K562 (cell line): ENCODE data around the gene INTS1. TPM values are rescaled to one million over a fixed set of nuclear protein-coding genes. Genes with fewer than 3 reads are reported as not detected.

Experiments used
- ATAC-seq: fragments of 200-7000 bp; cut with Tn5 transposase; 3 replicates; pipeline ENCODE4 v1.9.1; 2020; ENCODE audit warnings: moderate library complexity
- BruUV-seq: library from RNA; stranded (reverse); fragments of 400-500 nt; replicated peaks from 2 replicates; lab custom pipeline; 2021; lab: Mats Ljungman, UMichigan
- CTCF ChIA-PET: fragments of 300-600 bp; formaldehyde crosslinking; extraction: SDS; loops from one replicate; lab custom pipeline; 2021; ENCODE audit warnings: low intra/inter-chr PET ratio; lab: Yijun Ruan, JAX
- POLR2A ChIA-PET: fragments of 300-600, 350-650 bp; sonication (Branson Sonifier 250); formaldehyde crosslinking; extraction: SDS; loops from one replicate; lab custom pipeline; 2021; ENCODE audit warnings: antibody characterized with exemption, inconsistent platforms; lab: Yijun Ruan, JAX
- DNase-seq, 4 experiments: peaks; one replicate each; pipeline versions ENCODE4 v3.0.0 to v3.0.0-alpha.2; 2011 to 2018; ENCODE audit warnings: low spot score in 3 of 4, mixed read lengths in 3 of 4; ENCODE audit errors: extremely low read depth in 1 of 4
- FAIRE-seq: peaks from 2 replicates; lab custom pipeline; 2011; peaks lifted over from hg19 to GRCh38; lab: Jason Lieb, UNC
- H2AFZ ChIP-seq: 2 replicates; pipeline ENCODE4 v1.6.0; 2011; ENCODE audit warnings: low read depth, low read length, control low read depth, inconsistent platforms
- H3K27ac ChIP-seq: fragments of 200-600 bp; 3 replicates; pipeline ENCODE4 v1.8.0; 2011; ENCODE audit warnings: low read depth, mild to moderate bottlenecking, control low read depth, inconsistent platforms, low read length, moderate library complexity, mixed read lengths; ENCODE audit errors: extremely low read depth
- H3K27me3 ChIP-seq, 2 experiments: fragments of 300-600 bp in 1 of 2; 2 replicates in 1 of 2; 3 replicates in 1 of 2; pipeline versions ENCODE4 v1.6.0 to v1.8.0; 2011; ENCODE audit warnings: inconsistent platforms in 2 of 2, low read length in 2 of 2, mild to moderate bottlenecking in 1 of 2, mixed read lengths in 1 of 2, moderate library complexity in 1 of 2; ENCODE audit not compliant: control insufficient read depth in 2 of 2, insufficient read depth in 2 of 2
- H3K36me3 ChIP-seq: fragments of 300-600 bp; 3 replicates; pipeline ENCODE4 v1.8.0; 2011; ENCODE audit warnings: mild to moderate bottlenecking, low read length, inconsistent platforms; ENCODE audit not compliant: control insufficient read depth, insufficient read depth
- H3K4me1 ChIP-seq, 2 experiments: fragments of 200-600 bp in 1 of 2; replicated peaks in 1 of 2; 2 replicates in 1 of 2; 3 replicates in 1 of 2; pipeline versions ENCODE4 v1.5.1 to v1.8.0; 2011; ENCODE audit warnings: inconsistent platforms in 2 of 2, low read length in 2 of 2, mild to moderate bottlenecking in 1 of 2, mixed read lengths in 1 of 2, moderate library complexity in 1 of 2; ENCODE audit not compliant: control insufficient read depth in 2 of 2, insufficient read depth in 2 of 2
- H3K4me2 ChIP-seq: 2 replicates; pipeline ENCODE4 v1.6.1; 2011; ENCODE audit warnings: low read length, control low read depth, inconsistent platforms, mixed read lengths; ENCODE audit not compliant: insufficient read depth
- H3K4me3 ChIP-seq: fragments of 200-600 bp; sonication (generic), shearing (Covaris generic); 2 replicates; pipeline ENCODE4 v1.5.1; 2016; ENCODE audit warnings: control low read depth, inconsistent platforms
- H3K79me2 ChIP-seq: fragments of 200-600 bp; 3 replicates; pipeline ENCODE4 v1.8.0; 2011; ENCODE audit warnings: low read length, inconsistent platforms; ENCODE audit not compliant: control insufficient read depth, insufficient read depth
- H3K9ac ChIP-seq, 2 experiments: 2 replicates each; pipeline versions ENCODE4 v1.6.0 to v1.6.1; 2011; ENCODE audit warnings: low read depth in 2 of 2, low read length in 2 of 2, control low read depth in 1 of 2, inconsistent platforms in 1 of 2, mild to moderate bottlenecking in 1 of 2, mixed read lengths in 1 of 2; ENCODE audit not compliant: insufficient read depth in 1 of 2
- H3K9me1 ChIP-seq: one replicate; pipeline ENCODE4 v1.6.0; 2011; ENCODE audit warnings: inconsistent platforms, mild to moderate bottlenecking, low read length, moderate library complexity; ENCODE audit not compliant: control insufficient read depth, insufficient read depth
- H3K9me3 ChIP-seq: replicated peaks from 2 replicates; pipeline ENCODE4 v1.5.1; 2011; ENCODE audit warnings: low read depth, low read length, inconsistent platforms; ENCODE audit not compliant: control insufficient read depth, insufficient read depth
- H4K20me1 ChIP-seq: replicated peaks from 2 replicates; pipeline ENCODE4 v1.6.1; 2011; ENCODE audit warnings: low read length, inconsistent platforms, mixed read lengths; ENCODE audit not compliant: control insufficient read depth, insufficient read depth
- CCNT2 ChIP-seq: IDR thresholded peaks from 2 replicates; pipeline ENCODE4 v1.6.1; 2011; ENCODE audit warnings: borderline replicate concordance, low read depth, mild to moderate bottlenecking, moderate library complexity, mixed read lengths, low read length; ENCODE audit not compliant: insufficient read length; ENCODE audit errors: extremely low read depth
- DLX4 ChIP-seq: fragments of 250-450 bp; sonication (Bioruptor Pico); IDR thresholded peaks from 2 replicates; pipeline ENCODE4 v1.6.1; 2021; ENCODE audit warnings: mild to moderate bottlenecking
- FOSL1 ChIP-seq: fragments of 200-800 bp; sonication (Bioruptor generic); conservative IDR thresholded peaks from 2 replicates; pipeline ENCODE4 v1.6.1; 2016; ENCODE audit warnings: missing genetic modification characterization, missing compliant biosample characterization
- FOXK1 ChIP-seq: sonication (generic); formaldehyde crosslinking; IDR thresholded peaks from 2 replicates; pipeline ENCODE4 v1.8.0; 2022; ENCODE audit warnings: missing genetic modification reagents, mild to moderate bottlenecking, borderline replicate concordance
- GMEB1 ChIP-seq: fragments of 250-450 bp; sonication (Bioruptor Pico); IDR thresholded peaks from 2 replicates; pipeline ENCODE4 v1.4.0; 2020; ENCODE audit warnings: mild to moderate bottlenecking
- MEIS2 ChIP-seq: fragments of 450-650 bp; IDR thresholded peaks from 2 replicates; pipeline ENCODE4 v1.6.1; 2014; ENCODE audit warnings: mild to moderate bottlenecking; ENCODE audit not compliant: partially characterized antibody
- PHF21A ChIP-seq: fragments of 450-650 bp; IDR thresholded peaks from 2 replicates; pipeline ENCODE4 v1.6.1; 2017; ENCODE audit warnings: low read depth, borderline replicate concordance
- PHF8 ChIP-seq: fragments of 200-600 bp; sonication (generic); IDR thresholded peaks from 2 replicates; pipeline ENCODE4 v1.6.1; 2012; ENCODE audit warnings: mixed run types, mild to moderate bottlenecking, inconsistent platforms, low read length, moderate library complexity, borderline replicate concordance
- PKNOX1 ChIP-seq: fragments of 450-650 bp; IDR thresholded peaks from 2 replicates; pipeline ENCODE4 v1.6.1; 2016
- POLR3A ChIP-seq: IDR thresholded peaks from 2 replicates; pipeline ENCODE4 v1.6.1; 2011; ENCODE audit warnings: borderline replicate concordance, mild to moderate bottlenecking, moderate library complexity; ENCODE audit not compliant: insufficient read length, insufficient read depth; ENCODE audit errors: extremely low read depth
- RBFOX2 ChIP-seq: fragments of 200-400 bp; formaldehyde crosslinking; IDR thresholded peaks from 2 replicates; pipeline ENCODE4 v1.6.1; 2017; ENCODE audit warnings: low read depth, mild to moderate bottlenecking, low read length, moderate library complexity
- RBM22 ChIP-seq: fragments of 200-400 bp; formaldehyde crosslinking; IDR thresholded peaks from 2 replicates; pipeline ENCODE4 v1.6.1; 2018; ENCODE audit warnings: low read length, low read depth; ENCODE audit not compliant: poor library complexity, severe bottlenecking
- TRIM28 ChIP-seq: fragments of 450-650 bp; IDR thresholded peaks from 2 replicates; pipeline ENCODE4 v1.6.1; 2017
- U2AF1 ChIP-seq: fragments of 200-400 bp; formaldehyde crosslinking; optimal IDR thresholded peaks from 2 replicates; pipeline ENCODE3; 2017; ENCODE audit warnings: mild to moderate bottlenecking, low read depth, low read length, moderate library complexity
- ZKSCAN3 ChIP-seq: fragments of 250-450 bp; sonication (Bioruptor Pico); IDR thresholded peaks from 2 replicates; pipeline ENCODE4 v1.4.0; 2020
- ZNF316 ChIP-seq: fragments of 450-650 bp; IDR thresholded peaks from 2 replicates; pipeline ENCODE4 v1.6.1; 2016
- ZNF764 ChIP-seq: fragments of 250-450 bp; sonication (Bioruptor Pico); IDR thresholded peaks from 2 replicates; pipeline ENCODE4 v1.4.0; 2020; ENCODE audit warnings: low read depth, mild to moderate bottlenecking, moderate library complexity
- WGBS: fragments of 100-300 bp; shearing (Covaris generic); methylation state at CpG from one replicate; pipeline ENCODE4 v1.1.6; 2016; ENCODE audit warnings: low coverage, mixed read lengths; ENCODE audit not compliant: insufficient coverage; ENCODE audit errors: missing lambda C conversion rate; 5-methylcytosine and 5-hydroxymethylcytosine counted together
- in situ Hi-C: fragments of 300-500 bp; cut with MboI; formaldehyde crosslinking; loops from 4 replicates; pipeline ENCODE4 v1.15.0; 2018; ENCODE audit warnings: inconsistent platforms, mixed read lengths
- intact Hi-C: fragments of 100-400 bp; cut with micrococcal nuclease; formaldehyde crosslinking; loops from 2 replicates; pipeline ENCODE4 v1.14.2; 2022
- polyA plus RNA-seq, 8 experiments: library from polyadenylated mRNA; depleted of rRNA in 4 of 8; stranded (reverse) in 5 of 8; unstranded in 3 of 8; fragments of >200 nt; fragmentation: Nextera tagmentation in 2 of 8; fragmentation: Illumina TruSeq in 1 of 8; extraction: Ambion mirVana in 2 of 8; extraction: Trizol in 1 of 8; gene quantifications; 2 replicates each; pipeline versions ENCODE4 v1.2.1 to v1.2.3, GENCODE V29; 2011 to 2014; ENCODE audit warnings: inconsistent platforms in 1 of 8, missing spikeins in 1 of 8
- total RNA-seq, 7 experiments: library from RNA; depleted of rRNA in 6 of 7; stranded (reverse); fragments of >200 nt in 6 of 7; fragmentation: Illumina TruSeq in 2 of 7; extraction: Trizol in 2 of 7; gene quantifications; 2 replicates each; pipeline versions ENCODE4 v1.2.1 to v1.2.3, GENCODE V29; 2011 to 2021; ENCODE audit warnings: low replicate concordance in 1 of 7

The INTS1 gene
- total and polyA plus RNA-seq, 9 of the 15 experiments (the other 6 are each of a cell fraction or from before 2014, with no cell fraction given): 0.34 to 119 (median 18.5) TPM

GRCh38 chr7:1500064-1500807 is 4.0 kb downstream of the INTS1 start:
- H3K36me3 ChIP-seq: peaks cover 65% of the 10 kb centered on the region; the same call in 2 of the 3 replicates
- no peaks in the 10 kb centered on the region; the same call in 1 of the 2 replicates for H4K20me1 ChIP-seq
- no peaks in the 10 kb centered on the region for H3K9me1 ChIP-seq
- POLR2A ChIA-PET: no interaction called here
- ATAC-seq: no peak
- peaks cover 28% of the 10 kb centered on the region for H3K79me2 ChIP-seq
- peaks cover 7 to 36% of the 10 kb centered on the region in 2 experiments; a peak in 3 of 5 replicates for H3K4me1 ChIP-seq
- no peak overlapping the region for H3K4me2 ChIP-seq
- CTCF ChIA-PET: no interaction called here
- no peak for DNase-seq
- H3K27ac ChIP-seq: no peak overlapping the region
- intact Hi-C loops (no loop called here), in situ Hi-C loops (no loop called here)
- FAIRE-seq: no peak
- no peaks in the 10 kb centered on the region for H3K27me3 ChIP-seq
- BruUV-seq: no TSS peak
- WGBS: 97% methylated on average over 23 of the region's 34 CpGs
- no peak for TF ChIP-seq MEIS2
- no peak for TF ChIP-seq ZNF316
- TF ChIP-seq FOSL1 (tag): no peak
- TF ChIP-seq TRIM28: no peak
- no peak for TF ChIP-seq U2AF1
- TF ChIP-seq RBM22: peak; percentile 40
- no peak for TF ChIP-seq ZKSCAN3 (CRISPR knock-in tag)
- peak; percentile 39; the same call in 1 of the 2 replicates for TF ChIP-seq RBFOX2
- no peak for TF ChIP-seq CCNT2
- TF ChIP-seq POLR3A: no peak
- no peak for TF ChIP-seq PHF21A
- no peak for TF ChIP-seq PHF8
- TF ChIP-seq DLX4: no peak
- TF ChIP-seq GMEB1 (CRISPR knock-in tag): no peak
- TF ChIP-seq PKNOX1: no peak
- TF ChIP-seq ZNF764 (CRISPR knock-in tag): no peak
- no peak for TF ChIP-seq FOXK1 (CRISPR knock-in tag)
- no peak overlapping the region for H2AFZ ChIP-seq
- H3K9me3 ChIP-seq: no peaks in the 10 kb centered on the region
- peak overlapping the region in 1 of 2 experiments; percentile 26; a peak in 1 of 4 replicates for H3K9ac ChIP-seq
- no peak overlapping the region for H3K4me3 ChIP-seq
